Hematopoietic multipotent progenitor cell treated with erythropoietin and hydrocortisone succinate and interleukin-3 and kit ligand, for 4 days (in vitro differentiated cells): ENCODE measurements around the gene LARP4.

Experiments
- DNase-seq: peaks from one replicate; pipeline ENCODE4 v3.0.0-alpha.2; 2015

The LARP4 gene

GRCh38 chr12:50528800-50529199, 128.1 kb downstream of the LARP4 start:
- no peak for DNase-seq

- no peak for DNase-seq
These were observed 128.7 kb downstream of the LARP4 start for GRCh38 chr12:50529345-50529744.
